HFFc6 (cell line): Measurements from ENCODE around the gene WDR13. TPM values are rescaled to one million over a fixed set of nuclear protein-coding genes. Genes with fewer than 3 reads are reported as not detected.
"Not testable (repeated sequence)": the region's sequence is repeated elsewhere in the genome, so short reads cannot be mapped to it uniquely, and the experiment has no call there.

ENCODE experiments used
- DNase-seq: peaks from one replicate; pipeline ENCODE4 v3.0.0-alpha.2; 2018
- H3K27ac Mint-ChIP-seq: 2 replicates; pipeline ENCODE4 v1.8.0; 2020; ENCODE audit warnings: mild to moderate bottlenecking, mixed read lengths
- H3K27me3 Mint-ChIP-seq: 2 replicates; pipeline ENCODE4 v1.8.0; 2021; ENCODE audit warnings: mild to moderate bottlenecking, moderate library complexity, mixed read lengths; ENCODE audit not compliant: insufficient read depth
- H3K36me3 Mint-ChIP-seq: 2 replicates; pipeline ENCODE4 v1.8.0; 2021; ENCODE audit warnings: low read depth, mixed read lengths
- H3K4me1 Mint-ChIP-seq: 2 replicates; pipeline ENCODE4 v1.8.0; 2020; ENCODE audit warnings: low read depth, mixed read lengths
- H3K4me3 Mint-ChIP-seq: 2 replicates; pipeline ENCODE4 v1.8.0; 2020; ENCODE audit warnings: mild to moderate bottlenecking, moderate library complexity, mixed read lengths
- H3K9me3 Mint-ChIP-seq: 2 replicates; pipeline ENCODE4 v1.8.0; 2020; ENCODE audit warnings: mild to moderate bottlenecking, mixed read lengths
- long read RNA-seq: library from polyadenylated mRNA; unstranded; transcript quantifications from one replicate; pipeline ENCODE4 v2.0.0, GENCODE V29; 2019
- total RNA-seq, 6 experiments: library from RNA; stranded (reverse); fragmentation: NEBNext Ultra II Directional; extraction: Animal tissue kit (Norgen Biotek cat#: 25700); gene quantifications; 2 replicates in 1 of 6; 3 replicates in 5 of 6; pipeline ENCODE4 v1.2.3, GENCODE V29; 2021
- TF ChIP-seq, protein P1 (sequence below): fragments of 200-600 bp; sonication (generic); IDR thresholded peaks from 2 replicates; pipeline ENCODE4 v1.5.0; 2021; ENCODE audit warnings: antibody characterized with exemption, mild to moderate bottlenecking

The WDR13 gene
- total RNA-seq, result 10 to 100 TPM; 64.3 to 87.2 (median 71.8) TPM
- long read RNA-seq, full-length matches to known transcripts, result 49 of 89 reads
- long read RNA-seq, partial matches to known transcripts, result 11 of 89 reads
- long read RNA-seq, other reads (novel, unspliced or antisense), result 29 of 89 reads

DNA sequence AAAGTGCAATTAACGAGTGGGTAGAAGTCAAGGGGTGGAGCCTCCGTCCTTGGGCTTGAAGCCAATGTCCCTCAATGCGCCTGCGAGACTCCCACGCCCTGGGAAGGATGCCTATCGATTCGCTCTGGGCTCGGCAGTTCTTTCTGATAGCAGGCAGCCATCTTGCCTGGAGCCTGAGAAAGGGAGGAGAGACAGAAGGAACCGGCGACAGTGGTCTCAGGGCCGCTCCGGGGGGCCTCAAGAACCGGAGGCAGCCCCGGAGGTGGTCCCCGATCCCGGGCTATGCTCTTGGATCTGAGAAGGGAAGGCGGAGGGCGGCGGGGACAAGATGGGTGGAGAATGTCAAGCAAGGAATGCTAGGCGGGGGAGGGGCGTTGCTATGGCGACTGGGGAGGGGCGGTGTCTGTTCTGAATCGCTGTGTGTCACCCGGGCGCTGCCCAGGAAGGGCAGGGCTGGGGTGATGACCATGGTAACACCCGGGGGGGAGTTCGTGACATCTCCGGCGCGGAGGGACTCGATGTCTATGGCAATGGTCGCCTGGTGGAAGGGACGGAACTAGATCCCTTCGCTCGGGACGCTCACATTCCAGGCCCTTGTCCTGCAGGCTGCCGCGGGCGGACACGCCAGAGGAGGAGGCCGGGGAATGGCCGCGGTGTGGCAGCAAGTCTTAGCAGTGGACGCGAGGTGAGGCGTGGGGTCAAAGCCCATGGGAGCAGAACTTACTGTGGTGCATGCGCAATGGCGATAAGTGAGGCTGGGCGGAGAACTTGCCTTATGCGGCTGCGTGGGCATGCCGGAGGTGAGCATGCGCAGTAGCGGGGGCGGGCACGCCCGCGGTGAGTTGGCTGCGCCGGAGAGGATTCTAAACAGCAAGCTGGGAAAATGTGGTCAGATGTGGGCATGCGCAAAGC lies at the start of gene WDR13:
TSS of gene WDR13 (plus strand) at position 140 of the 912 bp plus-strand sequence. CDS start at position 645, 505 bp downstream.
- Mint-ChIP-seq H3K4me3 (peak within 1 kb of the TSS; percentile 99), H3K36me3 (no peaks in the 10 kb centered on the region), H3K27ac (peak within 1 kb of the TSS; percentile 100), H3K27me3 (no peaks in the 10 kb centered on the region; the same call in 1 of the 2 replicates), H3K4me1 (peaks cover 10% of the 10 kb centered on the region; the same call in 1 of the 2 replicates), H3K9me3 (no peaks in the 10 kb centered on the region)
- TF ChIP-seq, protein P1, sequence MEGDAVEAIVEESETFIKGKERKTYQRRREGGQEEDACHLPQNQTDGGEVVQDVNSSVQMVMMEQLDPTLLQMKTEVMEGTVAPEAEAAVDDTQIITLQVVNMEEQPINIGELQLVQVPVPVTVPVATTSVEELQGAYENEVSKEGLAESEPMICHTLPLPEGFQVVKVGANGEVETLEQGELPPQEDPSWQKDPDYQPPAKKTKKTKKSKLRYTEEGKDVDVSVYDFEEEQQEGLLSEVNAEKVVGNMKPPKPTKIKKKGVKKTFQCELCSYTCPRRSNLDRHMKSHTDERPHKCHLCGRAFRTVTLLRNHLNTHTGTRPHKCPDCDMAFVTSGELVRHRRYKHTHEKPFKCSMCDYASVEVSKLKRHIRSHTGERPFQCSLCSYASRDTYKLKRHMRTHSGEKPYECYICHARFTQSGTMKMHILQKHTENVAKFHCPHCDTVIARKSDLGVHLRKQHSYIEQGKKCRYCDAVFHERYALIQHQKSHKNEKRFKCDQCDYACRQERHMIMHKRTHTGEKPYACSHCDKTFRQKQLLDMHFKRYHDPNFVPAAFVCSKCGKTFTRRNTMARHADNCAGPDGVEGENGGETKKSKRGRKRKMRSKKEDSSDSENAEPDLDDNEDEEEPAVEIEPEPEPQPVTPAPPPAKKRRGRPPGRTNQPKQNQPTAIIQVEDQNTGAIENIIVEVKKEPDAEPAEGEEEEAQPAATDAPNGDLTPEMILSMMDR, result no peak
- peak; percentile 90 for DNase-seq

DNA sequence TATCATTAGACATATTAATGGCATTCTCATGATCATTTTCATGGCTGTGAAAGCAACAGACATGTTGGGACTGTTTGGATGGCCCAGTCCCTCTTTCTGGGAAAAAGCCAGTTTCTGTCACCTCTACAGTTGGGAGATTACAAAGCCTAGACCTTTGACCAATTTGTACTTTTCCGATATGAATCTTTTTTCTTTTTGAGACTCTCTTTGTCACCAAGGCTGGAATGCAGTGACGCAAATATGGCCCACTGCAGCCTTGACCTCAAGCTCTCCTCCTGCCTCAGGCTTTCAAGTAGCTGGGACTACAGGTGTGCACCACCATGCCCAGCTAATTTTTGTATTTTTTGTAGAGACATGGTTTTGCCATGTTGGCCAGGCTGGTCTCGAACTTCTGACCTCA lies 48.4 kb upstream of the WDR13 start:
- Mint-ChIP-seq H3K4me1 (no peaks in the 10 kb centered on the region), H3K27ac (no peak overlapping the region), H3K9me3 (no peaks in the 10 kb centered on the region), H3K4me3 (no peak overlapping the region), H3K36me3 (0 out of 2 replicates have a peak, but pooled peaks cover 3% of the 10 kb centered on the region), H3K27me3 (no peaks in the 10 kb centered on the region)
- no peak for DNase-seq
- TF ChIP-seq, protein P1, result no peak

DNA sequence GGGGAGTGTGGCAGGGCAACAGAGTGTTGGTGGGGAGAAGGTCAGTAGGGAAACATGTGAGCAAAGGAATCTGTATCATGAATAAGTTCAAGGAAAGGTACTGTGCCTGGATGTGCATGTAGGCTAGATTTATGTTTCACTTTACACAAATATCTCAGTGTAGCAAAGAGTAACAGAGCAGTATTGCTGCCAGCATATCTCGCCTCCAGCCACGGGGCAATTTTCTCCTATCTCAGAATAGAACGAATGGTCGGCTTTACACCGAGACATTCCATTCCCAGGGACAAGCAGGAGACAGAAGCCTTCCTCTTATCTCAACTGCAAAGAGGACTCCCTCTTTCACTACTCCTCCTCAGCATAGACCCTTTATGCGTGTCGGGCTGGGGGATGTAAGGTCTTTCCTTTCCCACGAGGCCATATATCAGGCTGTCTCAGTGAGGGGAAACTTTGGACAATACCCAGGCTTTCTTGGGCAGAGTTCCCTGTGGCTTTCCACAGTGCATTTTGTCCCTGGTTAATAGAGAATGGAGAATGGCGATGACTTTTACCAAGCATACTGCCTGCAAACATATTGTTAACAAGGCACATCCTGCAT lies 41.5 kb upstream of the WDR13 start:
- H3K27me3 Mint-ChIP-seq, H3K27ac Mint-ChIP-seq, H3K36me3 Mint-ChIP-seq, H3K9me3 Mint-ChIP-seq, H3K4me1 Mint-ChIP-seq, H3K4me3 Mint-ChIP-seq, DNase-seq: not testable (repeated sequence)

DNA sequence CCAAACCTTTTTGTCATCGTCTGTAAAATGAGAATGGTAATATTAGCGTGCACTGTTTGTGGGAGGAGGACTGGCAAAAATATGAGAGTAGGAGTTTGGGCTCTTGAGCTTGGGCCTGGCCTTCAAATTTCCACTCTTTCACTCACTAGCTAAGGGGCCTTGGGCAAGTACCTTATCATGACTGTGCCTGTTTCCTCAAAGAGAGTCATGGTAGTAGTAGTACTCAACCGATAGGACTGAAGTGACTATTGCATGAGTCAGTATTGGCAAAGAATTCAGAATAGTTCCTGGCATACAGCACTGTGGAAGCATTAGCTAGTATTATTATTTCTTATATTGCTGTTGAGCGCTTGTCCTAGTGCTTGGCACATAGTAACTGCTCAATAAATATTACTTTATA lies 39.0 kb upstream of the WDR13 start:
- peaks cover 5% of the 10 kb centered on the region for H3K4me1 Mint-ChIP-seq
- peak overlapping the region; percentile 85 for H3K27ac Mint-ChIP-seq
- no peaks in the 10 kb centered on the region for H3K27me3 Mint-ChIP-seq
- TF ChIP-seq, protein P1, result no peak
- H3K36me3 Mint-ChIP-seq, result peaks cover 6% of the 10 kb centered on the region
- DNase-seq, result peak; percentile 82
- H3K9me3 Mint-ChIP-seq, result no peaks in the 10 kb centered on the region
- H3K4me3 Mint-ChIP-seq, result no peak overlapping the region

DNA sequence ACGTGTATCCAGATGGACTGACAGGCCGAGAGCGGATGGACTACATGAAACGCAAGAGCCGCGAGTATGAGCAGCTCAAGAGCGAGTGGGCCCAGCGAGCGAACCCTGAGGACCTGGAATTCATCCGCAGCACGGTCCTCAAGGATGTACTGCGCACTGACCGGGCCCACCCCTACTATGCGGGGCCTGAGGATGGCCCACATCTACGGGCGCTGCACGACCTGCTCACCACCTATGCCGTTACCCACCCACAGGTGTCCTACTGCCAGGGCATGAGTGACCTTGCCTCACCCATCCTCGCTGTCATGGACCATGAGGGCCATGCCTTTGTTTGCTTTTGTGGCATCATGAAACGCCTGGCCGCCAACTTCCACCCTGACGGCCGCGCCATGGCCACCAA lies 37.7 kb upstream of the WDR13 start:
- no peak overlapping the region for H3K27ac Mint-ChIP-seq
- H3K9me3 Mint-ChIP-seq, result no peaks in the 10 kb centered on the region
- TF ChIP-seq, protein P1, result no peak
- H3K4me3 Mint-ChIP-seq, result no peak overlapping the region
- no peaks in the 10 kb centered on the region for H3K27me3 Mint-ChIP-seq
- no peak for DNase-seq
- peaks cover 5% of the 10 kb centered on the region for H3K4me1 Mint-ChIP-seq
- H3K36me3 Mint-ChIP-seq, result peaks cover 4% of the 10 kb centered on the region

DNA sequence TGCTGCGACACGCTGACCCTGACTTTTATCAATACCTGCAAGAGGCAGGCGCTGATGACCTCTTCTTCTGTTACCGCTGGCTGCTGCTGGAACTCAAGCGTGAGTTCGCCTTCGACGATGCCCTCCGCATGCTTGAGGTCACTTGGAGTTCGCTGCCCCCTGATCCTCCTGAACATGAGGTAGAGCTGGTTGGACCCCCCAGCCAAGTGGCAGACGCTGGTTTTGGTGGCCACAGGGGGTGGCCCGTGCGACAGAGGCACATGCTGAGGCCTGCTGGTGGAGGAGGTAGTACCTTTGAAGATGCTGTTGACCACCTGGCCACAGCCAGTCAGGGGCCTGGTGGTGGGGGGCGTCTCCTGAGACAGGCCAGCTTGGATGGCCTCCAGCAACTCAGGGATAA lies 37.2 kb upstream of the WDR13 start:
- no peak overlapping the region for H3K27ac Mint-ChIP-seq
- H3K36me3 Mint-ChIP-seq, result no peaks in the 10 kb centered on the region; the same call in none of the 2 replicates
- DNase-seq, result no peak
- peaks cover 1% of the 10 kb centered on the region; the same call in 1 of the 2 replicates for H3K27me3 Mint-ChIP-seq
- H3K4me1 Mint-ChIP-seq, result peaks cover 5% of the 10 kb centered on the region
- no peaks in the 10 kb centered on the region for H3K9me3 Mint-ChIP-seq
- TF ChIP-seq, protein P1, result no peak
- no peak overlapping the region for H3K4me3 Mint-ChIP-seq
